Smooth muscle cell of the pulmonary artery (primary cell): ENCODE results near the gene PEA15. TPM values are rescaled to one million over a fixed set of nuclear protein-coding genes. Genes with fewer than 3 reads are reported as not detected.

Experiments
- total RNA-seq: library from RNA; depleted of rRNA; stranded (reverse); fragments of >200 nt; gene quantifications from 2 replicates; pipeline ENCODE4 v1.2.3, GENCODE V29; 2014

PEA15 gene
- 207 and 217 TPM in 2 replicates for total RNA-seq

GRCh38 chr1:160205242-160206035 lies at the start of gene PEA15:
Gene PEA15 (plus strand): TSS chr1:160205384. CDS start chr1:160211545, 6,161 bp downstream.

GRCh38 chr1:160189649-160190625 lies 15.2 kb upstream of the PEA15 start, which contains the start of gene CASQ1:
Gene CASQ1 (plus strand): TSS chr1:160190575. CDS start chr1:160190752, 177 bp downstream.

GRCh38 chr1:160261893-160262794 lies 57.0 kb downstream of the PEA15 start, which contains the start of gene DCAF8:
Gene DCAF8 (minus strand): TSS chr1:160262549. CDS start chr1:160244008, 18,541 bp downstream.

Other genes with a start within 250 kb of the PEA15 start
- gene PIGM, start 173.4 kb upstream of the PEA15 start, total RNA-seq = 5.5 and 5.7 TPM in 2 replicates
- gene KCNJ10, start 135.2 kb upstream of the PEA15 start, total RNA-seq = not detected in 2 replicates
- gene KCNJ9, start 123.8 kb upstream of the PEA15 start, total RNA-seq = under 0.01 TPM in 1 of 2 replicates, not detected in the other
- gene IGSF8, start 106.8 kb upstream of the PEA15 start, total RNA-seq = 69.9 and 91.7 TPM in 2 replicates
- 1.5 TPM in 2 replicates for gene ATP1A2, start 89.6 kb upstream of the PEA15 start, total RNA-seq
- not detected in 2 replicates for gene ATP1A4, start 53.8 kb upstream of the PEA15 start, total RNA-seq
- gene CASQ1, start 14.8 kb upstream of the PEA15 start, total RNA-seq = 0.10 and 0.20 TPM in 2 replicates
- gene DCAF8, start 57.2 kb downstream of the PEA15 start, total RNA-seq = 82.2 and 87.7 TPM in 2 replicates
- 55.5 and 58.9 TPM in 2 replicates for gene PEX19, start 79.7 kb downstream of the PEA15 start, total RNA-seq
- 367 and 385 TPM in 2 replicates for gene COPA, start 137.9 kb downstream of the PEA15 start, total RNA-seq
- gene NCSTN, start 138.0 kb downstream of the PEA15 start, total RNA-seq = 181 and 196 TPM in 2 replicates
- gene NHLH1, start 161.7 kb downstream of the PEA15 start, total RNA-seq = 0.07 TPM in 2 replicates
- gene VANGL2, start 195.2 kb downstream of the PEA15 start, total RNA-seq = 0.07 and 0.46 TPM in 2 replicates